Omental fat pad (tissue), 4 donors: ENCODE results near the gene PMS2. TPM values are rescaled to one million over a fixed set of nuclear protein-coding genes. Genes with fewer than 3 reads are reported as not detected.
"Not testable (repeated sequence)": the region's sequence is repeated elsewhere in the genome, so short reads cannot be mapped to it uniquely, and the experiment has no call there.

ENCODE experiments used
- ATAC-seq: fragments of 150-250 bp; one replicate; pipeline ENCODE4 v1.9.1; 2016; ENCODE audit warnings: mild to moderate bottlenecking, moderate library complexity; ENCODE audit not compliant: low FRiP score
- DNase-seq: peaks from one replicate; pipeline ENCODE4 v3.0.0-alpha.2; 2019; ENCODE audit warnings: low spot score
- small RNA-seq: library from RNA; depleted of rRNA; stranded (forward); fragments of <200 nt; gene quantifications from one replicate; pipeline ENCODE3, GENCODE V24; 2016
- total RNA-seq, 4 donors: library from RNA; depleted of rRNA; stranded (reverse); fragments of >200 nt; gene quantifications; one replicate each; pipeline ENCODE4 v1.1.0, GENCODE V29; 2016

Gene PMS2
- total RNA-seq, 4 donors from 2014 or later, result 7.4 to 15.1 (median 8.4) TPM

DNA sequence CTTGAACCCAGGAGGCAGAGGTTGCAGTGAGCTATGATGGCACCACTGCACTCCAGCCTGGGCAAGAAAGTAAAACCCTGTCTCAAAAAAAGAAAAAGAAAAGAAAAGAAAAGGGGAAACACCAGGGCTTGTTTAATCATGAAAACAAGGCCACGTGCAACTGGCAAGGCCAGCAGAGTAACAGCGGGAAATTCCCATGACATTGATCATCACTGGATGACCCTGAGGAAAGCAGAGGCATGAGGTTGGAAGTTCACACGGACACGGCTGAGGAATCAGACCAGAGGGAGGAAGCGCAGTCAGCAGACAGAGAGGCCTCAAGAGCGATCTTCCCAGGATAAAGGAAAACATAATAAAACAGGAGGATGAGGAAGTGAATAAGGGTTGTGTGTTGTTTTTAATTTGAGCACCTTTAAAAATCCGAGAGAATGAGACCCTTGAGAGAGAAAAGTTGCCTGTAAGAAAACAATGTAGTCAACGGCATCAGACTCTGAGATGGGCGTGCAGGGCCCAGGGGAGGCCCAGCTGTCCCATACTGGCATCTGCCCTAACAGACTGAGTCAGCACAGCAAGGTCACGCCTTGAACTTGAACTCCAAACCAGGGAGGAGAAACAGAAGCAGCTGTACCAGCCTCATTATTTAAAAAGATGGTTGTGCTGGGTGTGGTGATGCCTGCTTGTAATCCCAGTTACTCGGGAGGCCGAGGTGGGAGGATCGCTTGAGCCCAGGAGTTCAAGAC is 76.8 kb downstream of the PMS2 start:
- not testable (repeated sequence) for DNase-seq, ATAC-seq

DNA sequence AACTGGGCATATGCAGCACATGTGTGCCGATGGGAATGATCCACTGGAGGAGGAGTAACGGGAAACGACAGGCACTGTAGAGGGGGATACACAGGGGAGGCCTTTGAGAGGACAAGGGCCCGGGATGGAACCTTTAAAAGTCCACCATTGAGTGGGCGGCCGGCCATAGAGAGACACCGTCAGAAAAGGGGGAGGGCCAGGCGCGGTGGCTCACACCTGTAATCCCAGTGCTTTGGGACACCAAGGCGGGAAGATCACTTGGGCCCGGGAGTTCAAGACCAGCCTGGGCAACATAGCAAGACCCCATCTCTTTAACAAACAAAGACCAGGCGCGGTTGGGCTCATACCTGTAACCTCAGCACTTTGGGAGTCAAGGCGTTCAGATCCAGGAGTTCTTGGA is 77.6 kb downstream of the PMS2 start:
- DNase-seq, ATAC-seq: not testable (repeated sequence)

DNA sequence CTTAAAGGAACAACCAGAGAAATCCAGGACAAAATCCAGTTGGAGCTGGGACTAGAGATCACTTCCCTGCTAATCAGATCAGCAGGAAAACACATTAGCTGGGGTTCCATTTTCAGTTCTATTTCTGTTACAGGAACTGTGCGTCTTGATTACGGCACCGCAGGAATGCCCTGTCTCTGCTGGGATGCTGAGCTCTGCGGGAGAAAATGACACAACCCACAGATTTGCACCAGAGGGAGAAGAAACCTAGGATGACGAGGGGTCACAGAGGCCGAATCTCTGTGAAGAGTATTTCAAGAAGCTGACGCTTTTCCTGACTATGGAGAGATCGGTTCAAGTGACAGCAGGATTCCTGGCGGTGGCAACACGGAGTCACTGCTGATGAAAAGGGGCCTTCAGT is 78.6 kb downstream of the PMS2 start:
- not testable (repeated sequence) for ATAC-seq, DNase-seq

DNA sequence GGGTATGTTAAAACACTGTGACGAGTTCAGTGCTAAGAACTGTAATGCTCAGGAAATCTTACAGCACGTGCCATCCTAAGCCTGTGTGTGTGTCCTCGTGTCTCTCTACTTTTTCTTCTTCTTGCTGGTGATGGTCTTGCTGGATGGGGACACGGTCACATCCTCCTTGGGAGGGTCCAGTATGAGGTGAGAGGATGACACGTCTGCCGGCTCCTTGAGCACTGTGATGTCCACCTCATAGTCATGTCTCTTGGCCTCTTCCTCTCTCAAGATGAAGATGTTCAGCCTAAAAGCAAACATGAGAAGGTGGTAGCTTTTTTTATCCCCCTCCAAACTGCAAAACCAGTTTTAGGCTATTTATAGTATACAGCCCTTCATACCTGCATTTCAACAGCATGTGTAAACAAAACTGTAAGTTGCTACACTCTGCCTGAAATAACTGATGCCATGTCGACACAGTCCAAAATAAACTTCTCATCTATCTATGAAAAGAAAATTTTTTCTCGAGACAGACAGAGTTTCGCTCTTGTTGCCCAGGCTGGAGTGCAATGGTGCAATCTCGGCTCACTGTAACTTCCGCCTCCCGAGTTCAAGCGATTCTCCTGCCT is 82.5 kb downstream of the PMS2 start:
- not testable (repeated sequence) for DNase-seq, ATAC-seq

DNA sequence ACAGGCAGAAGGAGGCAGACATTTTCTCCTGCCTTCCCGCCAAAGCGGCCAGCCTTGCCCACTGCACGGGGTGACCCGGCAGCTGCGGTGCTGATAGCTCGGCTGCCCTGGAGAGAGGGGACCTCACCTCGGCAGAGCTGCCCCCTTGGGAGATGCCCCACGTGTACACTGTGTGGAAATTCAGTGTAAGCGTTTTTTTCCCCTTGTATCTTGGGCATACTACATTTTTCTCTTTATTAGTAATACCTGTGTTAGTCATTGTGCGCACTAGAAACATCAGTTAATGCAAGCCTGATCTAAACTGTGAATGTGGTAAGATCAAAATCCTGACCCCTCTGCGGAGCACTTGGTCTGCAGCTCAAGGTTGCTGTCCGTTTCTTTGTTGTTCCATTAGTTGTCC is 84.2 kb downstream of the PMS2 start:
- not testable (repeated sequence) for ATAC-seq, DNase-seq

DNA sequence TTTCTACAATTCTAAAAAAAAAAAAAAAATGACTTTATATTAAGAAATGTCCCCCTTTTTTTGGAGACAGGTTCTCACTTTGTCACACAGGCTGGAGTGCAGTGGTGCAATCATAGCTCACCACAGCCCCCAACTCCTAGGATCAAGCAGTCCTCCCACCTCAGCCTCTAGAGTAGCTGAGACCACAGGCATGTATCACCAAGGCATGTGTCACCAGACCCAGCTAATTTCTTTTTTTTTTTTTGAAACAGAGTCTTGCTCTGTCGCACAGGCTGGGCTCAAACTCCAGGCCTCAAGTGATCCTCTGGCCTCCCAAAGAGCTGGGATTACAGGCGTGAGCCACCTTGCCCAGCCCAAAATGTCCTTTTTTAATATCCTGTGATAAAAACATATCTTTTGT is 84.7 kb downstream of the PMS2 start:
- DNase-seq, ATAC-seq: not testable (repeated sequence)

Small RNA genes within 50 kb of the gene (small RNA-seq; reads per million reads assigned to genes)
- gene RF00019 (not detected), gene RNU6-218P (not detected), gene SNORA80D (2.2 reads per million, percentile 45 among the genes with 10 or more reads in this experiment)

Other genes with a start within 250 kb of the PMS2 start
- 10 to 100 TPM; 30.1 to 44.9 (median 35.2) TPM for gene RNF216, start 227.4 kb downstream of the PMS2 start, total RNA-seq
- not detected for gene OCM, start 128.3 kb downstream of the PMS2 start, total RNA-seq
- gene CCZ1, start 110.3 kb downstream of the PMS2 start, total RNA-seq, result 10 to 100 TPM; 35.4 to 55.3 (median 47.3) TPM
- gene RSPH10B, start 38.4 kb downstream of the PMS2 start, total RNA-seq, result under 1 TPM in 1 of 4 donors, not detected in 3; 0.24 TPM
- 10 to 100 TPM; 34.7 to 42.6 (median 39.2) TPM for gene AIMP2, start 223 bp upstream of the PMS2 start, total RNA-seq
- under 1 TPM in 2 of 4 donors, not detected in 2; 0.28 to 0.36 TPM for gene ANKRD61, start 22.3 kb upstream of the PMS2 start, total RNA-seq
- gene EIF2AK1, start 50.1 kb upstream of the PMS2 start, total RNA-seq, result 100 to 1,000 TPM; 103 to 193 (median 115) TPM
- 10 to 100 TPM in 1 of 4 donors, 1 to 10 TPM in 3; 5.8 to 13.1 (median 8.2) TPM for gene USP42, start 95.9 kb upstream of the PMS2 start, total RNA-seq